Measurements from ENCODE around the gene CEP112. TPM values are rescaled to one million over a fixed set of nuclear protein-coding genes. Genes with fewer than 3 reads are reported as not detected.

Gene CEP112
- total RNA-seq, 2 donors from 2014 or later = 5.0 to 8.6 TPM

DNA sequence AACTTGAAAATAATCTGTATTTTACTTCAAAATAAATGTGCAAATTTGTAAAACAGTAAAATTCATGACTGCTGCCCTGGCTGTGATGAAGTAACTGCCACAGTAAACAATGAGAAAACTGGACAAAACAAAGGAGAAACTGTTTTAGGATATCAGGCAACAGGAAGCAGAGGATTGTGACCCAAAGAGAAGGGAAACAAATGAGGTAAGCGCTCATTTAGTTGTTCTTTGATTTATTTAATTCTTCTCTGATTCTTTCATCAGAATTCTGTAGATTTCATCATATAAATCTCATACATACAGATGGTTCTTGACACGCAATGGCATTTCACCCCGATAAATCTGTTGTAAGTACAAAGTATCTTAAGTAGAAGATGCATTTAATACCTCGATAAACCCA lies 432.4 kb downstream of the CEP112 start:
- Mint-ChIP-seq H3K36me3 (ENCODE audit: insufficient read depth in 2 of 2) (no peaks in the 10 kb centered on the region), H3K4me1 (ENCODE audit: low read depth) (no peaks in the 10 kb centered on the region), H3K27me3 (ENCODE audit: low read depth) (no peaks in the 10 kb centered on the region), H3K27ac (no peak overlapping the region), H3K4me3 (no peak overlapping the region), H3K9me3 (peaks cover 0 to 3% of the 10 kb centered on the region in 2 donors)
- DNase-seq (no peak), ATAC-seq (replicated peaks in 1 of 2) (no peak)

DNA sequence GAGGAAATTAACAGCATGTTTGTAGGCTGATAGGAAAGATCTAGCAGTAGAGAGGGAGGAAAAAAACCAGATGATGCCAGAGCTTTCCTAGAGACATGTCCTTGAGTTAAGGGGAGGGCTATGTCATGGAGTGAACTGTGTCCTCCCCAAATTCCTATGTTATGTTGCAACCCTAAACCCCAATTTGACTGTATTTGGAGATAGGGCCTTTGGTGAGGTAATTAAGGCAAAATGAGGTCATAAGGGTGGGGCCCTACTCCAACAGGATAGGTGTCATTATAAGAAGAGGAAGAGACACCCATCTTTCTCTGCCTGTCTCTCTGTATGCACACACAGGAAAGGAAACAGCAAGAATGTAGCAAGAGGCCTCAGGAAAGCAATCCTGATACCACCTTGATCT lies 435.2 kb downstream of the CEP112 start:
- ATAC-seq (replicated peaks in 1 of 2) (no peak), DNase-seq (no peak)
- H3K27ac Mint-ChIP-seq = no peak overlapping the region
- peaks cover 0 to 3% of the 10 kb centered on the region in 2 donors for H3K9me3 Mint-ChIP-seq
- H3K4me1 Mint-ChIP-seq (ENCODE audit: low read depth) = peaks cover 1% of the 10 kb centered on the region
- H3K4me3 Mint-ChIP-seq = no peak overlapping the region
- H3K27me3 Mint-ChIP-seq (ENCODE audit: low read depth) = no peaks in the 10 kb centered on the region
- no peaks in the 10 kb centered on the region for H3K36me3 Mint-ChIP-seq (ENCODE audit: insufficient read depth in 2 of 2)

DNA sequence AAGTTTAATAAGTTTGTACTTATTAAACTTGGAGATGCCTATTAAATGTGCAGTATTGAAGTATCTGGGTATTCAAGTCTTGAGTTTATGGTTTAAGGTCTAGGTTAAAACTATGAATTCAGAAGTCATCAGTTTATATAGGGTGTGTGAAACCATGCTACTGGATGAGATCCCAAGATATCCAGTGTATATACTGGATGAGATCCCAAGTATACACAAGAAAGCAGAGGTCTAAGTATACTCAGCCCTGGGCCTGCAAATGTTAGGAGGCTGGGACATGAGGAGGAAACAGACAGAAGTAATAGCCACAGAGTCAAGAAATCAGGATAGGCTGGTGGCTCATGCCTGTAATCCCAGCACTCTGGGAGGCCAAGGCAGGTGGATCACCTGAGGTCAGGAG lies 436.1 kb downstream of the CEP112 start:
- DNase-seq = no peak
- H3K36me3 Mint-ChIP-seq (ENCODE audit: insufficient read depth in 2 of 2) = no peaks in the 10 kb centered on the region
- H3K27ac Mint-ChIP-seq = no peak overlapping the region
- H3K27me3 Mint-ChIP-seq (ENCODE audit: low read depth) = peaks cover 6% of the 10 kb centered on the region
- no peak overlapping the region for H3K4me3 Mint-ChIP-seq
- ATAC-seq (replicated peaks in 1 of 2) = no peak
- peaks cover 11% of the 10 kb centered on the region for H3K4me1 Mint-ChIP-seq (ENCODE audit: low read depth)
- peaks cover 0 to 3% of the 10 kb centered on the region in 2 donors for H3K9me3 Mint-ChIP-seq

DNA sequence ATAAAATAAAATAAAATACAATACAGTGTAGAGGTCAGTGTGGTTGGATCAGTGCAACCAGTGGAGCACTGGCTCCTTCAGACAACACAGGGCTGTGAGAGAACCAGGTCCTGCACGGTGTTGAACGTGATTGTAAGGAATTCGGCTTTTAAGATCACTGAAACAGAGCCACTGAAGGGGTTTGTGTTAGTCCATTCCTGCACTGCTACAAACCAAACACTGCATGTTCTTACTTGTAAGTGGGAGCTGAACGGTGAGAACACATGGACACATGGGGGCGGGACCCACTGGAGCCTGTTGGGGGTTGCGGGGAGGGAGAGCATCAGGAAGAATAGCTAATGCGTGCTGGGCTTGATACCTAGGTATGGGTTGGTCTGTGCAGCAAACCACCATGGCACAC lies 437.3 kb downstream of the CEP112 start:
- DNase-seq (no peak), ATAC-seq (replicated peaks in 1 of 2) (no peak)
- Mint-ChIP-seq H3K27ac (no peak overlapping the region), H3K36me3 (ENCODE audit: insufficient read depth in 2 of 2) (no peaks in the 10 kb centered on the region), H3K27me3 (ENCODE audit: low read depth) (peaks cover 6% of the 10 kb centered on the region), H3K4me1 (ENCODE audit: low read depth) (peaks cover 20% of the 10 kb centered on the region), H3K9me3 (peaks cover 0 to 3% of the 10 kb centered on the region in 2 donors), H3K4me3 (no peak overlapping the region)

DNA sequence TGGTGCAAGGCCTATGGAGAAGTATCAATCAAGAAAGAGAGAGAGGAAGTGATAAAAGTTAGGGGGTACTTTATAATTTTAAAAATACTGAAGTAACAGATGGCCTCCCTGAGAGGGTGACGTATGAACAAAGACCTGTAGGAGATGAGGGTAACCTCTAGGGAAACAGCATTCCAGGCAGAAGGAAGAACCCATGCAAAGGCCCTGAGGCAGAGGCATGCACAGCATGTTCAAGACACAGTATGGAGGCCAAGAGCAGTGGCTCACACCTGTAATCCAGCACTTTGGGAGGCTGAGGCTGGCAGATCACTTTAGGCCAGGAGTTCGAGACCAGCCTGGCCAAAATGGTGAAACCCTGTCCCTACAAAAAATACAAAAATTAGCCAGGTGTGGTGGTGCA lies 437.9 kb downstream of the CEP112 start:
- no peak for ATAC-seq (replicated peaks in 1 of 2)
- Mint-ChIP-seq H3K27ac (no peak overlapping the region), H3K4me1 (ENCODE audit: low read depth) (peaks cover 20% of the 10 kb centered on the region), H3K9me3 (peaks cover 0 to 3% of the 10 kb centered on the region in 2 donors), H3K4me3 (no peak overlapping the region), H3K36me3 (ENCODE audit: insufficient read depth in 2 of 2) (no peaks in the 10 kb centered on the region), H3K27me3 (ENCODE audit: low read depth) (peaks cover 6% of the 10 kb centered on the region)
- DNase-seq = no peak

DNA sequence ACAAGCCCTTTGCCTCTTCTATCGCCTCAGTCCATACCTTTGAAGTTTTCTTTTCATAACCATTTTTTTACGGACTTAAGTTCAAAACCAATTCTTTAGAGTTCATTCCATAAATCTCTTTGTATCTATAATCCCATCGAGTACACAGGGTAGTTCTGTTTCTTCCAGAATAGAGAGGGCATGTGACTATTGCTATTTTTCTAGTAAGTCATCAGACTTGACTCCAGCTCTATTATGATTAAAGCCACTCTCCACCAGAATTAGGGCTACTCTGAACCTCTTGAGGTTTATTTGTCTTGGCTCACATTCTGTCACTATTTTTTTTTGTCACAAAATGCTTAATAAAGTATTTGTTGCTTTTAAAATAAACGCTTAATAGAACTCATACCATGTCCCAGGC lies 438.6 kb downstream of the CEP112 start:
- H3K4me1 Mint-ChIP-seq (ENCODE audit: low read depth) = peaks cover 20% of the 10 kb centered on the region
- no peaks in the 10 kb centered on the region for H3K36me3 Mint-ChIP-seq (ENCODE audit: insufficient read depth in 2 of 2)
- DNase-seq (no peak), ATAC-seq (replicated peaks in 1 of 2) (no peak)
- H3K4me3 Mint-ChIP-seq = no peak overlapping the region
- peaks cover 0 to 3% of the 10 kb centered on the region in 2 donors for H3K9me3 Mint-ChIP-seq
- H3K27me3 Mint-ChIP-seq (ENCODE audit: low read depth) = peaks cover 6% of the 10 kb centered on the region
- no peak overlapping the region for H3K27ac Mint-ChIP-seq

DNA sequence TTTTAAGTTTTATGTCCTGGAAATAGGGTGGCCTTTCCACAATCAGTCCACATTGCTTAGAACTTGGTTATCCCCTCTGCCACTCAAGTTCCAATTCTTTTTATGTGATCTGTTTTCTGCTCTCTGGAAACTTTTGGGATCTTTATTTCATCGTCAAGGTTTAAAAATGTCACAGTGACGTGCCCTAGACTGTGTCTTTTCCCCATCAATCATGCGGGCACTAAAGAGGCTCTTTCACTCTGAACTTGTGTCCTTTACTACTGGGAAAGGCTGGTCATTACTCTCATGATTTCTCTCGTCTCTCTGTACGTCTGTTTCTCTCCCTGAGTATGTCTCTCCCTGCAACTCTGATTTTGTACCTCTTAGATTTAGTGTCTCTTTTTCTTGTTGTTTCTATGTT lies 440.7 kb downstream of the CEP112 start:
- H3K4me1 Mint-ChIP-seq (ENCODE audit: low read depth) = peaks cover 20% of the 10 kb centered on the region
- H3K27me3 Mint-ChIP-seq (ENCODE audit: low read depth) = peaks cover 6% of the 10 kb centered on the region
- H3K27ac Mint-ChIP-seq = no peak overlapping the region
- no peaks in the 10 kb centered on the region for H3K36me3 Mint-ChIP-seq (ENCODE audit: insufficient read depth in 2 of 2)
- no peak for DNase-seq
- ATAC-seq (replicated peaks in 1 of 2) = no peak
- H3K4me3 Mint-ChIP-seq = no peak overlapping the region
- peaks cover 0 to 3% of the 10 kb centered on the region in 2 donors for H3K9me3 Mint-ChIP-seq

DNA sequence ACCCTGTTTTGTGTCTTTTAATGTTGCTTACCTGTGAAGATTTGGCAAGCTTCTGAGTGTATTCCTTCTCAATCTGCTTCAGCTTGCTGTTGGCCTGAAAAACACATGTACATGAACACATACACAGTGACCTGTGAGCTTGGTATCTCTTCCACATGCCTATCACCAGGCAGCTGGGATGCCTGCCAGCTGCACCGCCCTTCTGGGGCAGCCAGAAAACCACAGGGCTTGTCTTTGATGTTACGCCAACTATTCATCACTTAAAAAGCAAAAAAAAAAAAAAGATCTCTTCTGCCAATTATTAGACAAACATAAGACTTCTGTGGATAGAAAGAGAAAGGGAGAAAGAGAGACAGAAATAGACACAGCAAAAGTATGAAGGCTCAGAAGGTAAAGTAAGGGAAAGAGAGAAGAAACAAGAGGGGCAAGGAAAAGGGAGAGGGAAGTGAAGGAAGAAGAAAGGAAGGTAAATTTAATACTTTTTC lies 441.3 kb downstream of the CEP112 start:
- no peaks in the 10 kb centered on the region for H3K36me3 Mint-ChIP-seq (ENCODE audit: insufficient read depth in 2 of 2)
- H3K9me3 Mint-ChIP-seq = peaks cover 0 to 3% of the 10 kb centered on the region in 2 donors
- peak overlapping the region; percentile 20 to 67 for H3K4me3 Mint-ChIP-seq
- peak; percentile 22 to 44 for DNase-seq
- peak; percentile 56 to 79 for ATAC-seq (replicated peaks in 1 of 2)
- H3K27ac Mint-ChIP-seq = peak overlapping the region; percentile 17
- H3K27me3 Mint-ChIP-seq (ENCODE audit: low read depth) = peaks cover 6% of the 10 kb centered on the region
- peaks cover 20% of the 10 kb centered on the region for H3K4me1 Mint-ChIP-seq (ENCODE audit: low read depth)

DNA sequence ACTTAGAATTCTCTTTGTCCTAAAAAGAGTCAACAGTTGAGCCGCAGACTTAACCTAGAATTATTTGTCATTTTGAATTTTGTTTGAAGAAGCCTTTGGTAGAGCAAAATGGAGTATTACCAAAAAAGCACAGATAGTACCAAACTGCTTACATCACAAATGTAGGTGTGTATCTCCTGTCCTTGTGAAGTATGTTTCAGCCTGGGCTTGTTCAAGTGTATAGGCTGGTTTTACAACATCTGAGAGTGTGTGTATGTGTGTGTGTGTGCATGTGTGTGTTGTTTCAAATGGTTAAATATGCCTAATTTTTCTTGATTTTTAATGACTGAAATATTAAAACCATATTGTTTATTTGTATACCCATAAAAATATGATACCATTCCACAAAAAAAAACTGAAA lies 441.8 kb downstream of the CEP112 start:
- Mint-ChIP-seq H3K36me3 (ENCODE audit: insufficient read depth in 2 of 2) (no peaks in the 10 kb centered on the region), H3K4me1 (ENCODE audit: low read depth) (peaks cover 20% of the 10 kb centered on the region), H3K27me3 (ENCODE audit: low read depth) (peaks cover 6% of the 10 kb centered on the region), H3K9me3 (no peaks in the 10 kb centered on the region), H3K4me3 (no peak overlapping the region), H3K27ac (peak overlapping the region; percentile 17)
- no peak for ATAC-seq (replicated peaks in 1 of 2)
- DNase-seq = no peak

DNA sequence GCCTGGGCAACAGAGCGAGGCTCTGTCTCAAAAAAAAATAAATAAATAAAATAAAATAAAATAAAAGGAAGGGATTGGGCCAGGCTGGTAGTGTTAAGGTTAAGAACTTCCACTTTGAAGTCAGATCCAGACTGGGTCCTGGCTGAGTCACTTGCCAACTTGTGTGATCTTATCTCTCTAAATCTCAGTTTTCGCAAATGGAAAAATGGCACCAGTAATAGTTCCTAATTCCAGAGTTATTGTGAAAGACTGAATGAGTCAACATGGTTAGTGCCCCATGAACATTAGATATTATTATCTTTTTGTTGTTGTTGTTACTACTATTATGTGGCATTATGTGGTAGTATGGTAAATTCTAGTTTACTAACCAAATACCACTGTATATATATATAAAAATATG lies 442.5 kb downstream of the CEP112 start:
- peaks cover 20% of the 10 kb centered on the region for H3K4me1 Mint-ChIP-seq (ENCODE audit: low read depth)
- H3K4me3 Mint-ChIP-seq = no peak overlapping the region
- peaks cover 6% of the 10 kb centered on the region for H3K27me3 Mint-ChIP-seq (ENCODE audit: low read depth)
- no peaks in the 10 kb centered on the region for H3K9me3 Mint-ChIP-seq
- no peak for DNase-seq
- ATAC-seq (replicated peaks in 1 of 2) = no peak
- H3K36me3 Mint-ChIP-seq (ENCODE audit: insufficient read depth in 2 of 2) = no peaks in the 10 kb centered on the region
- H3K27ac Mint-ChIP-seq = no peak overlapping the region

DNA sequence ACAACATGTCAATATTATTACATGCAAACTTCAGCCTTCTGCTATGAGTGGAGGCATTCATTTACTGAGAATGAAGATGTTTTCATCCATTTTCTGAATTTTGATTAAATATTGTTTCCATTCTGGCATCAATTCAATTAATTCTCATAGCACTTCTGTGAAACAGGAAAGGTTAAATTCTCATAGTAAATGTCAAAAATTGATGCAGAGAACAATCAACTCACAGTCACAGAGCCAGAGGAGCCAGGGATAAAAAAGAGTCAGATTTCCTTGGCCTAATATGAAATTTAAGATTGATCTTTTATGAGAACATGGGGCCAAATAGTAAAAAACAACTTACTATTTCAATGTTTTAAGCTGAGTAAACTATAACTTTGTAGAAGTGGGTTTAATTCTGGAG lies 446.7 kb downstream of the CEP112 start:
- Mint-ChIP-seq H3K36me3 (ENCODE audit: insufficient read depth in 2 of 2) (no peaks in the 10 kb centered on the region), H3K9me3 (no peaks in the 10 kb centered on the region), H3K27ac (peak overlapping the region; percentile 76), H3K4me1 (ENCODE audit: low read depth) (peaks cover 20% of the 10 kb centered on the region), H3K27me3 (ENCODE audit: low read depth) (no peaks in the 10 kb centered on the region), H3K4me3 (no peak overlapping the region)
- DNase-seq (no peak), ATAC-seq (replicated peaks in 1 of 2) (no peak)

DNA sequence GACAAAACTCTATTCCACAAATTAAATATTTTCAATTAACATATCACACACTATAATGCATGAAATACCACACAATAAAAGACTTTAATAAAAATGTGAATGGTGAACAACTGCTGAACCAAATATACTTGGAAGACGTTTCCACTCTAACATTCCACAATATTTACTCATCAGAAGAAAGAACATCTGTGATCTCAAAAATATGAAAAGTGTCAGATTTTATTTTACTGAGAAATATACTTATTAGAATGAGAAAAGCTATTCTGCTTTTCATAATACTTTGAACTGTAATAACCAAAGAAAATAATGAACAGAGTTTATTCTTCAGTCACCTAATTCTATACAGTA lies 448.7 kb downstream of the CEP112 start:
- Mint-ChIP-seq H3K36me3 (ENCODE audit: insufficient read depth in 2 of 2) (peaks cover 1 to 2% of the 10 kb centered on the region in 2 donors), H3K4me3 (no peak overlapping the region), H3K9me3 (peaks cover 0 to 4% of the 10 kb centered on the region in 2 donors), H3K4me1 (ENCODE audit: low read depth) (peaks cover 16% of the 10 kb centered on the region), H3K27ac (no peak overlapping the region), H3K27me3 (ENCODE audit: low read depth) (no peaks in the 10 kb centered on the region)
- ATAC-seq (replicated peaks in 1 of 2) (no peak), DNase-seq (no peak)

DNA sequence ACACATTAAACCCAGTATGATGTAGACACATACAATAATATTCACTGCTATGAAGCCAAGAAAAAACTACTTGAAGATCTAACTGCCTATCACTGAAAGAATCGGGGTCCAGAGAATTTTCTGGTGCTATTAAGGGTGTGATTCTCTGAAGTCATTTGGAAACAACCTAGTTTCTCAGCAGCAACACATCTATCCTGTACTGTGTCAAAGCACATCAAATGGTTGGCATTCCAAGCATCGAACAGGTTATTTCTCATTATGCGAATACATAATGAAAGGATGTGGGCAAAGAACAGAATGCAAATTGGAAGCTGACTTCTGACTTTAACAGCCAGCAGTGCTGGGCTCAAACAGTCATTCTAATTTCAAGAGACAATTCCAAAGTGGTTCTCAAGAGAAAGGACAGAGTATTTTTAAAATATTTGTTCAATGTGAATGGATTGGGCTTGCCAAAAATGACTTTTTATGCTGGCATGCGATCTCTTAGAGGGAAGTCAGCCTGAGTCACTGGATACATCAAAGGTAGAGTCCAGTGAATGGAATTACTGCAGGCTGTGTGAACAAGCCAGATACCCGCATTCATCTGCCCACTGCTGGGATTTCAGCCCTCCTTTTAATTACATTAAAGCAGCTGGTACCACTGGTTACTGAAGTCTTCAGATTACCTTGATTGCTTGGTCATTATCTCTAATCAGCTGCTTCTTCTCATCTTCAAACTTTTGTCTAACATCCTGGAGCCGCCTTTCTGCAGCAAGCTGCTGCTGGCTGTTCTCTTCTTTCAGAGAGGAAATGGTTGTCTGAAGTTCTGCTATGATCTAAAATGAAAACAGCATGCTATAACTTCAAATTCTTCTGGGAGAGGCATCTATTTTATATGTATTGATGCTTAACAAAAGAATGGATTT lies 449.3 kb downstream of the CEP112 start:
- H3K27me3 Mint-ChIP-seq (ENCODE audit: low read depth) = no peaks in the 10 kb centered on the region
- ATAC-seq (replicated peaks in 1 of 2) (no peak), DNase-seq (no peak)
- peaks cover 1 to 2% of the 10 kb centered on the region in 2 donors for H3K36me3 Mint-ChIP-seq (ENCODE audit: insufficient read depth in 2 of 2)
- H3K4me3 Mint-ChIP-seq = peak overlapping the region; percentile 26 to 55
- H3K4me1 Mint-ChIP-seq (ENCODE audit: low read depth) = peaks cover 16% of the 10 kb centered on the region
- H3K27ac Mint-ChIP-seq = no peak overlapping the region
- peaks cover 0 to 4% of the 10 kb centered on the region in 2 donors for H3K9me3 Mint-ChIP-seq

DNA sequence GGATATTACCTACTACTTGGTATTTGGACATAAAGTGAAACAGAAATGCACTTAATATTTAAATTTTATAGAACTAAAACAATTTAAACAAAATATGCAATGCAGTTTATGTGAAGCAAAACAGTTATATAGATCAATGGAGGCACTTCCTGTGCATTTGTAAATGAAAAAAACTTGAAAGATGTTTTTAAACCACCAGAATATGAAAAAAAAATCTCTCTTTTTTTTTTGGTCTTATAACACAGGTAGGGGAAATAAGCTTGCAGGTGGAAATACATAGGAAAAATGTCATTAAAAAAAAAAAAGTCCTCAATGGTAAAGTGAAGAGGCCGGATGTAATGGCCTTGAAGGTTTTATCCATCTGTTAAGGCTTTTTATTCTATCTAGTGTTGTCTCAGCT lies 450.2 kb downstream of the CEP112 start:
- H3K27me3 Mint-ChIP-seq (ENCODE audit: low read depth) = no peaks in the 10 kb centered on the region
- DNase-seq (no peak), ATAC-seq (replicated peaks in 1 of 2) (no peak)
- no peak overlapping the region for H3K27ac Mint-ChIP-seq
- H3K4me3 Mint-ChIP-seq = no peak overlapping the region
- H3K4me1 Mint-ChIP-seq (ENCODE audit: low read depth) = peaks cover 16% of the 10 kb centered on the region
- peaks cover 0 to 4% of the 10 kb centered on the region in 2 donors for H3K9me3 Mint-ChIP-seq
- H3K36me3 Mint-ChIP-seq (ENCODE audit: insufficient read depth in 2 of 2) = peaks cover 1 to 2% of the 10 kb centered on the region in 2 donors
